ENCODE data around the gene OLFM1.

The OLFM1 gene

DNA sequence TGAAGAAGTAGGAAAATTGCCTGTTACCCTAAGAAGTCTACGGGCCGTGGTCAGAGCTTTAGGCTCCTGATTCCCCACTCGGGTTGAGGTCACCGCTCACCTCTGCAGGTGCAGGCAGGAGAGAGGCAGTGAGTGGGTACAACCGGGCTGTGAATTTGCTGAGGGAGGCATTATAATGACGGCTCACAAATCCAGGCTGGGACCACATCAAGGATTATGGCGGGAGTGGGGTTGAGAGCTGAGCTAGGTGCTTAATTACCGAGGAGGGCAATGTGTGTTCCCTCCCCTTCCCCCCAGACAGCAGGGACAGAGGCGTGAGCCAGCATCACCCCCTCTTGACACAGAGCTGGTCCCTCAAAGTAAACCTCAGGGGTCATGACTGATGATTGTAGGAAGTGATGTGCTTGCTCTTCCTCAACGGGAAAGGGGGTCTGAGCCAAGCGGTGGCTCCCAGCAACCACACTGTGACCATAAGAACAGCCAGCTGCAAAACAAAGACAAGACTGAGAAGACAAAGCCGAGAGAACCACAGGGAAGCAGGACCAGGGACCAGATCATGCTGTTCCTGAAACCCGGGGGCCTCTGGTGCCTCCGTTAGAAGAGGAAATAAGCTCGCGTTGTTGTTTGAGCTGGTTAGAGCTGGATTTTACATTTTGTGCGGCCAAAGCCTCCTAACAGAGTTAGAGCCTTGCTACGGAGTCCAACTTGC is 77.7 kb downstream of the OLFM1 start:
- WGBS (ENCODE audit: insufficient coverage, insufficient read length), result no CpG with 5 or more reads among the region's 18 CpGs
- no peak overlapping the region for H3K27ac ChIP-seq (ENCODE audit: low read length)
- no peak overlapping the region for H3K4me3 ChIP-seq (ENCODE audit: low read length)
- no peaks in the 10 kb centered on the region for H3K27me3 ChIP-seq (ENCODE audit: control insufficient read depth, insufficient read depth, low read length)
- no peaks in the 10 kb centered on the region for H3K36me3 ChIP-seq (ENCODE audit: control insufficient read depth, insufficient read depth, low read length)
- no peak for DNase-seq (ENCODE audit: low read depth, low spot score)
- no peaks in the 10 kb centered on the region for H3K9me3 ChIP-seq (ENCODE audit: control insufficient read depth, insufficient read depth, low read length)
- H3K4me1 ChIP-seq (ENCODE audit: control insufficient read depth, insufficient read depth, low read length), result no peaks in the 10 kb centered on the region

- no peak for DNase-seq (ENCODE audit: low read depth, low spot score)
- Histone ChIP-seq H3K4me3 (ENCODE audit: low read length) (no peak overlapping the region), H3K27me3 (ENCODE audit: control insufficient read depth, insufficient read depth, low read length) (no peaks in the 10 kb centered on the region), H3K36me3 (ENCODE audit: control insufficient read depth, insufficient read depth, low read length) (no peaks in the 10 kb centered on the region), H3K27ac (ENCODE audit: low read length) (no peak overlapping the region), H3K9me3 (ENCODE audit: control insufficient read depth, insufficient read depth, low read length) (no peaks in the 10 kb centered on the region), H3K4me1 (ENCODE audit: control insufficient read depth, insufficient read depth, low read length) (no peaks in the 10 kb centered on the region)
- WGBS (ENCODE audit: insufficient coverage, insufficient read length), result no CpG with 5 or more reads among the region's 25 CpGs
Measured at GRCh38 chr9:135165756-135166519, 78.5 kb downstream of the OLFM1 start.

- Histone ChIP-seq H3K27me3 (ENCODE audit: control insufficient read depth, insufficient read depth, low read length) (no peaks in the 10 kb centered on the region), H3K36me3 (ENCODE audit: control insufficient read depth, insufficient read depth, low read length) (no peaks in the 10 kb centered on the region), H3K4me3 (ENCODE audit: low read length) (no peak overlapping the region), H3K9me3 (ENCODE audit: control insufficient read depth, insufficient read depth, low read length) (no peaks in the 10 kb centered on the region), H3K4me1 (ENCODE audit: control insufficient read depth, insufficient read depth, low read length) (no peaks in the 10 kb centered on the region), H3K27ac (ENCODE audit: low read length) (no peak overlapping the region)
- no peak for DNase-seq (ENCODE audit: low read depth, low spot score)
- WGBS (ENCODE audit: insufficient coverage, insufficient read length), result no CpG with 5 or more reads among the region's 14 CpGs
Measured at GRCh38 chr9:135166565-135166964, 79.1 kb downstream of the OLFM1 start.

- Histone ChIP-seq H3K9me3 (ENCODE audit: control insufficient read depth, insufficient read depth, low read length) (no peaks in the 10 kb centered on the region), H3K36me3 (ENCODE audit: control insufficient read depth, insufficient read depth, low read length) (no peaks in the 10 kb centered on the region), H3K4me1 (ENCODE audit: control insufficient read depth, insufficient read depth, low read length) (no peaks in the 10 kb centered on the region), H3K4me3 (ENCODE audit: low read length) (no peak overlapping the region), H3K27ac (ENCODE audit: low read length) (no peak overlapping the region), H3K27me3 (ENCODE audit: control insufficient read depth, insufficient read depth, low read length) (no peaks in the 10 kb centered on the region)
- no CpG with 5 or more reads among the region's 12 CpGs for WGBS (ENCODE audit: insufficient coverage, insufficient read length)
- no peak for DNase-seq (ENCODE audit: low read depth, low spot score)
Measured at GRCh38 chr9:135167356-135167755, 79.9 kb downstream of the OLFM1 start.

DNA sequence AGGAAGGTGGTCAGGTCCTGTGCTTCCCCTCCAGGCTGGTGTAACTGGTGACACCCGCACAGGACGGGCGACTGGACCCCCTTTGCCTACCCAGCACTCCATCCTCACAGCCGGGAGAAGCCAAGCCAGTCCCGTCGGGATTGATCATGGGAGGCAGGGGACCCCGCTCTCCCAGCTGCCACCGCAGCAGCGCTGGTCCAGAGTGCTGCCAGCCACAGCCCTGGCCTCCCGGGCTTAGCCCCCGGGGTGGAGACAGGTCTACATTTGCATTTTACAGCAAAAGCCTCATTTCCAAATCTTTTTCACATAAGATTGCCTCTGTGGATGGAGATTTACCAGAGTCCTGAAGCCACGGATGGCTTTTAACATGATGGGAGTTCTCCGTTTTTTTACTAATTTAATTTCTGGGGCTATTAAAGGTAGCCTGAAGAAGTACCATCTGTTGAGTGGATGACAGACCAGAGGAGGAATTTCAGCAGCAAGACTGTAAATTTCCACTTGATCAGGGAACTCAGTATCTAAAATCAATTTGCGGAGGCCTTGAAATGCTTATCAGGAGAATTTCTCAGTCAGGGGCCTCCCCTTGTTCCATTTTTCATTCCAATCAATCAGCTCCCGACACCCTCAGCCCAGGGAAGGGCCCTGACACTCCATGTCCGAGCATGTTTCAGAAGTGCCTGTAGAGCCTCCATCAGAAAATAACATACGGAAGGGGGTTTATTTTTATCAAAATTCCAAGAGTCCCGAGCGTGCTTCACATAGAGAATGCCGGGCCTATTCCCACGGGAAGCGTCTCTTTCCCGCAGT is 80.6 kb downstream of the OLFM1 start:
- no peaks in the 10 kb centered on the region for H3K9me3 ChIP-seq (ENCODE audit: control insufficient read depth, insufficient read depth, low read length)
- H3K27me3 ChIP-seq (ENCODE audit: control insufficient read depth, insufficient read depth, low read length), result no peaks in the 10 kb centered on the region
- no peak overlapping the region for H3K4me3 ChIP-seq (ENCODE audit: low read length)
- no CpG with 5 or more reads among the region's 23 CpGs for WGBS (ENCODE audit: insufficient coverage, insufficient read length)
- DNase-seq (ENCODE audit: low read depth, low spot score), result no peak
- H3K4me1 ChIP-seq (ENCODE audit: control insufficient read depth, insufficient read depth, low read length), result no peaks in the 10 kb centered on the region
- H3K27ac ChIP-seq (ENCODE audit: low read length), result no peak overlapping the region
- H3K36me3 ChIP-seq (ENCODE audit: control insufficient read depth, insufficient read depth, low read length), result no peaks in the 10 kb centered on the region

DNA sequence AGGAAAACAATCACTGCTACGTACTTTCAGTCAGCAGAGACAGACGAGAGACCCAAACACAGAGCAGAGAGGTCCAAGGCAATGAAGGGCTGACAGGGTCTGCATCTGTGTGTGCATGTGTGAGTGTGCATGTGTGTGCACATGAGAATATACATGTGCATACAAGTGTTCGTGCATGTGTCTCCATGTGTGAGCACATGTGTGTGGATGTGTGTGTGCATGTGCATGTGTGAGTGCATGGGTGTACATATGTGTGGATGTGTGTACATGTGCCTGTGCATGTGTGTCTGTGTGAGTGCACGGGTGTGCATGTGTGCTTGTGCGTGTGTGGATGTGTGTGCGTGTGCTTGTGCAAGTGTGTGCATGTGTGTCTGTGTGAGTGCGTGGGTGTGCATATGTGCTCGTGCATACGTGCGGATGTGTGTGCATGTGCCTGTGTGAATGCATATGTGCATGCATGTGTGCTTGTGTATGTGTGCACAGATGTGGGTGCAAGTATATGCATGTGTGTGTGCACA is 82.3 kb downstream of the OLFM1 start:
- H3K36me3 ChIP-seq (ENCODE audit: control insufficient read depth, insufficient read depth, low read length), result no peaks in the 10 kb centered on the region
- WGBS (ENCODE audit: insufficient coverage, insufficient read length), result no CpG with 5 or more reads among the region's 10 CpGs
- no peaks in the 10 kb centered on the region for H3K9me3 ChIP-seq (ENCODE audit: control insufficient read depth, insufficient read depth, low read length)
- DNase-seq (ENCODE audit: low read depth, low spot score), result no peak
- H3K4me1 ChIP-seq (ENCODE audit: control insufficient read depth, insufficient read depth, low read length), result no peaks in the 10 kb centered on the region
- no peak overlapping the region for H3K4me3 ChIP-seq (ENCODE audit: low read length)
- no peak overlapping the region for H3K27ac ChIP-seq (ENCODE audit: low read length)
- no peaks in the 10 kb centered on the region for H3K27me3 ChIP-seq (ENCODE audit: control insufficient read depth, insufficient read depth, low read length)

GRCh38 chr9:135170535-135170934 is 83.1 kb downstream of the OLFM1 start:
- no peak for DNase-seq (ENCODE audit: low read depth, low spot score)
- WGBS (ENCODE audit: insufficient coverage, insufficient read length), result no CpG with 5 or more reads among the region's 14 CpGs
- H3K4me1 ChIP-seq (ENCODE audit: control insufficient read depth, insufficient read depth, low read length), result no peaks in the 10 kb centered on the region
- H3K27ac ChIP-seq (ENCODE audit: low read length), result no peak overlapping the region
- no peak overlapping the region for H3K4me3 ChIP-seq (ENCODE audit: low read length)
- no peaks in the 10 kb centered on the region for H3K36me3 ChIP-seq (ENCODE audit: control insufficient read depth, insufficient read depth, low read length)
- no peaks in the 10 kb centered on the region for H3K27me3 ChIP-seq (ENCODE audit: control insufficient read depth, insufficient read depth, low read length)
- H3K9me3 ChIP-seq (ENCODE audit: control insufficient read depth, insufficient read depth, low read length), result no peaks in the 10 kb centered on the region
